ENCODE data around the gene WWOX. TPM values are rescaled to one million over a fixed set of nuclear protein-coding genes. Genes with fewer than 3 reads are reported as not detected.

WWOX gene
- total and polyA plus RNA-seq, 4 experiments from 2014 or later, result 10.4 to 23.1 (median 17.5) TPM

DNA sequence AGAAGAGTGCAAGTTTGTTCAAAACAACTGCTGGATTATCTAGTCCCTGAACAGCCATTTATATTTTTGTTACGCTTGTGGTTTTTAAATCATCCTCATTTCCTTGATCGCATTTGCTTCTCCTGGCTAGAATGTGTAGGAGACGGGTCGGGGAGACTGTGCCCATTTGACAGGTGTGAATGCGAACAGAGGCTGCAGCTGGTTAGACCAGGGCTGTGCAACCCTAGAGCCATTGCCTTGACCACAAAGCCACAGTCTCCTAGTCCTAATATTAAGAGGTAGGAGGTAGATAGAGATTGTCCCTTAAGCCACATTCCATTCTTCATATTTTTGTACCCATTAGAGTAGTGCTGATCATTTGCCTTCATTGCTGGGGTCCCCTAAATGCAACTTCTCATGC is 639.1 kb downstream of the WWOX start:
- no peaks in the 10 kb centered on the region for H3K9me3 ChIP-seq (ENCODE audit: control insufficient read depth in 1 of 2, low read length in 2 of 2)

GRCh38 chr16:78740269-78740668 is 640.8 kb downstream of the WWOX start:
- H3K27me3 ChIP-seq (ENCODE audit: insufficient read depth, low read length), result no peaks in the 10 kb centered on the region
- no peaks in the 10 kb centered on the region for H3K36me3 ChIP-seq (ENCODE audit: insufficient read depth, low read length)
- POLR2A ChIA-PET (ENCODE audit: partially characterized antibody), result no interaction called here
- no peaks in the 10 kb centered on the region for H3K27me3 Mint-ChIP-seq
- peaks cover 33% of the 10 kb centered on the region for H3K4me1 ChIP-seq (ENCODE audit: insufficient read depth, low read length)
- intact Hi-C loops (cut with micrococcal nuclease), result loop anchor here (5.0 to 10.0 kb wide), 3 partner anchors 33 to 865 kb away; partner anchors contain the start of gene MAF
- H3K9me3 ChIP-seq (ENCODE audit: control insufficient read depth in 1 of 2, low read length in 2 of 2), result no peaks in the 10 kb centered on the region
- CTCF ChIA-PET (ENCODE audit: partially characterized antibody), result no interaction called here
- H3K4me1 Mint-ChIP-seq, result peaks cover 23 to 45% (median 30%) of the 10 kb centered on the region in 4 donors
- no peak overlapping the region for H3K4me3 Mint-ChIP-seq
- peak overlapping the region in 4 of 7 donors; percentile 37 to 98 (median 67) for H3K27ac Mint-ChIP-seq
- no peaks in the 10 kb centered on the region for H3K9me3 Mint-ChIP-seq
- H3K36me3 Mint-ChIP-seq, result peaks cover 0 to 5% of the 10 kb centered on the region in 2 donors
- DNase-seq, result no peak
- H3K27ac ChIP-seq (ENCODE audit: low read depth, low read length), result no peak overlapping the region
- no peak overlapping the region for H3K4me3 ChIP-seq (ENCODE audit: low read length in 2 of 2)

More for the DNA sequence above, 639.1 kb downstream of the WWOX start:
- no peak overlapping the region for H3K4me3 Mint-ChIP-seq
- ChIA-PET CTCF (ENCODE audit: partially characterized antibody) (interaction anchor here (0.8 kb wide), 1 partner anchor 32 kb away, joined by 3 read pairs; no protein-coding TSS in a partner anchor), POLR2A (ENCODE audit: partially characterized antibody) (no interaction called here)
- no peaks in the 10 kb centered on the region for H3K27me3 Mint-ChIP-seq
- peaks cover 17 to 37% (median 22%) of the 10 kb centered on the region in 4 donors for H3K4me1 Mint-ChIP-seq
- peak overlapping the region in 2 of 7 donors; percentile 52 to 58 for H3K27ac Mint-ChIP-seq
- no peaks in the 10 kb centered on the region for H3K27me3 ChIP-seq (ENCODE audit: insufficient read depth, low read length)
- H3K36me3 ChIP-seq (ENCODE audit: insufficient read depth, low read length), result no peaks in the 10 kb centered on the region
- H3K9me3 Mint-ChIP-seq, result no peaks in the 10 kb centered on the region
- H3K4me1 ChIP-seq (ENCODE audit: insufficient read depth, low read length), result peaks cover 27% of the 10 kb centered on the region
- intact Hi-C loops (cut with micrococcal nuclease), result no loop called here
- no peak overlapping the region for H3K27ac ChIP-seq (ENCODE audit: low read depth, low read length)
- no peak for DNase-seq
- no peak overlapping the region for H3K4me3 ChIP-seq (ENCODE audit: low read length in 2 of 2)
- peaks cover 0 to 5% of the 10 kb centered on the region in 2 donors for H3K36me3 Mint-ChIP-seq

- H3K27ac Mint-ChIP-seq, result peak overlapping the region; percentile 93 to 99 (median 98)
- H3K9me3 Mint-ChIP-seq, result peaks cover 0 to 2% (median 0%) of the 10 kb centered on the region in 8 donors
- H3K27me3 Mint-ChIP-seq, result no peaks in the 10 kb centered on the region
- POLR2A ChIA-PET (ENCODE audit: partially characterized antibody), result interaction anchor here (0.6 to 1.8 kb wide), 9 partner anchors 8 to 858 kb away, joined by 3 to 12 read pairs (median 4); partner anchors contain the start of gene MAF
- H3K36me3 ChIP-seq (ENCODE audit: insufficient read depth, low read length), result no peaks in the 10 kb centered on the region
- no peaks in the 10 kb centered on the region for H3K36me3 Mint-ChIP-seq
- intact Hi-C loops (cut with micrococcal nuclease), result loop anchor here (1.0 to 10.0 kb wide), 5 partner anchors 24 to 862 kb away; partner anchors contain the start of gene MAF
- H3K4me1 ChIP-seq (ENCODE audit: insufficient read depth, low read length), result peaks cover 33% of the 10 kb centered on the region
- peak overlapping the region; percentile 64 to 82 for H3K4me3 ChIP-seq (ENCODE audit: low read length in 2 of 2)
- peaks cover 26 to 48% (median 30%) of the 10 kb centered on the region in 4 donors for H3K4me1 Mint-ChIP-seq
- H3K4me3 Mint-ChIP-seq, result peak overlapping the region; percentile 81 to 90 (median 88)
- peak overlapping the region; percentile 81 for H3K27ac ChIP-seq (ENCODE audit: low read depth, low read length)
- no peaks in the 10 kb centered on the region for H3K9me3 ChIP-seq (ENCODE audit: control insufficient read depth in 1 of 2, low read length in 2 of 2)
- no peaks in the 10 kb centered on the region for H3K27me3 ChIP-seq (ENCODE audit: insufficient read depth, low read length)
- CTCF ChIA-PET (ENCODE audit: partially characterized antibody), result interaction anchor here (0.8 to 1.0 kb wide), 2 partner anchors 29 to 37 kb away, joined by 3 read pairs; no protein-coding TSS in a partner anchor
- peak; percentile 73 to 91 (median 80) for DNase-seq
These were observed 643.2 kb downstream of the WWOX start for GRCh38 chr16:78742501-78743283.

DNA sequence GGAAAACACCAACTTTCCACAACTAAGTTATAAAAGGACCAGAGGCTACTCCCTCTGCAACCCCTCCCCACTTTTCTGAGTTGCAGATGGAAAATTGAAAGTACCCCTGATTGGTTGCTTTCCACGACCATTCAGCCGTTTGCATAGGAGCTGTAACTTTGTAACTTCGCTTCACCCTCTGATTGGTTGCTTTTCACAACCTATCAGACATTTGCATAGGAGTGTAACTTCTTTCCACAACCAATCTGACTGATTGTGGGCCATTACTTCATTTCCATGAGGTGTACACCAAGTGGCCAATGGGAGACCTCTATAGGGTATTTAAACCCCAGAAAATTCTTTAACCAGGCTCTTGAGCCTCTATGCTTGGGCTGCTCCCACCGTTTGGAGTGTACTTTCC is 644.1 kb downstream of the WWOX start:
- intact Hi-C loops (cut with micrococcal nuclease), result loop anchor here (2.0 to 10.0 kb wide), 4 partner anchors 25 to 861 kb away; partner anchors contain the start of gene MAF
- Mint-ChIP-seq H3K9me3 (peaks cover 0 to 2% (median 0%) of the 10 kb centered on the region in 8 donors), H3K27me3 (no peaks in the 10 kb centered on the region), H3K4me3 (peak overlapping the region; percentile 81 to 90 (median 88)), H3K27ac (peak overlapping the region; percentile 93 to 99 (median 98)), H3K36me3 (no peaks in the 10 kb centered on the region), H3K4me1 (peaks cover 28 to 57% (median 36%) of the 10 kb centered on the region in 4 donors)
- peak overlapping the region in 1 of 2 donors; percentile 64 for H3K4me3 ChIP-seq (ENCODE audit: low read length in 2 of 2)
- peak in 2 of 5 donors; percentile 8 to 13 for DNase-seq
- peak overlapping the region; percentile 81 for H3K27ac ChIP-seq (ENCODE audit: low read depth, low read length)
- peaks cover 38% of the 10 kb centered on the region for H3K4me1 ChIP-seq (ENCODE audit: insufficient read depth, low read length)
- no peaks in the 10 kb centered on the region for H3K27me3 ChIP-seq (ENCODE audit: insufficient read depth, low read length)
- H3K36me3 ChIP-seq (ENCODE audit: insufficient read depth, low read length), result no peaks in the 10 kb centered on the region
- POLR2A ChIA-PET (ENCODE audit: partially characterized antibody), result no interaction called here
- CTCF ChIA-PET (ENCODE audit: partially characterized antibody), result interaction anchor here (0.7 to 1.0 kb wide), 2 partner anchors 27 to 542 kb away, joined by 3 read pairs; no protein-coding TSS in a partner anchor
- H3K9me3 ChIP-seq (ENCODE audit: control insufficient read depth in 1 of 2, low read length in 2 of 2), result no peaks in the 10 kb centered on the region

DNA sequence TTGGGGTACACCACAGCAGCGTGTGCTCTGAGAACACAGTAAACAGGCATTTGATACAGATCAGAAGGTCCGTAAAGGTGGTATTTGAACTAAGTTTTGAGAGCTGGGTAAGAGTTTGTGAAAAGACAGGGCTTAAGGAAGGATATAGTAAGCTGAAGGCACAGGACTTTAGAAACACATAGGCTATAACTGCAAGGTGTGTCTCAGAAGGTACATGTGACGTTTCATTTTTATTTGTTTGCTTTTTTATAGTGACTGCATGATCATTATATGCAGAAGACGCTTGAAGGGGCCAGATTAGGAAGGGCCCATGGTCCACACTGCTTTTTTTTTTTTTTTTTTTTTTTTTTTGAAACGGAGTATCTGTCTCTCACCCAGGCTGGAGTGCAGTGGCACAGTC is 644.6 kb downstream of the WWOX start:
- CTCF ChIA-PET (ENCODE audit: partially characterized antibody), result interaction anchor here (0.7 to 1.0 kb wide), 2 partner anchors 26 to 542 kb away, joined by 3 read pairs; no protein-coding TSS in a partner anchor
- intact Hi-C loops (cut with micrococcal nuclease), result loop anchor here (5.0 to 10.0 kb wide), 3 partner anchors 37 to 861 kb away; partner anchors contain the start of gene MAF
- no peaks in the 10 kb centered on the region for H3K27me3 Mint-ChIP-seq

DNA sequence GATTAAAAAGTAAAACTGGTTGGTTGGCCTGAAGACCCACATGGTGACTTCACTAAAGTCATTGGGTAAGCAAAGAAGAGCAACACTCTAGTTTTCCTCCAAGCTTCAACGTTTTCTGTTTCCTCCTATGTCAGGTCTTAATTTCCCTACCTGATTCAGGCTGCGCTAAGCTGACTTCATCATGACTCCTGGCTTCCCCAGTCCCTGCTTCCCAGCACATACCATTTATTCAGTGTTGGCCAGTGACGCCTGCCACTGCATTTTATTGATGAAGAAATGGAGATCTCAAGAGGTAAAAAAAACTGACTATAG is 645.3 kb downstream of the WWOX start:
- intact Hi-C loops (cut with micrococcal nuclease), result loop anchor here (5.0 to 10.0 kb wide), 3 partner anchors 37 to 860 kb away; partner anchors contain the start of gene MAF
- H3K27ac Mint-ChIP-seq, result peak overlapping the region in 4 of 7 donors; percentile 33 to 98 (median 70)

More for the DNA sequence above, 644.6 kb downstream of the WWOX start:
- no peaks in the 10 kb centered on the region for H3K27me3 ChIP-seq (ENCODE audit: insufficient read depth, low read length)
- no peak overlapping the region for H3K27ac ChIP-seq (ENCODE audit: low read depth, low read length)
- H3K9me3 Mint-ChIP-seq, result peaks cover 0 to 2% (median 0%) of the 10 kb centered on the region in 8 donors
- H3K4me3 Mint-ChIP-seq, result peak overlapping the region in 5 of 8 donors; percentile 37 to 89 (median 47)
- no peaks in the 10 kb centered on the region for H3K9me3 ChIP-seq (ENCODE audit: control insufficient read depth in 1 of 2, low read length in 2 of 2)
- POLR2A ChIA-PET (ENCODE audit: partially characterized antibody), result no interaction called here
- no peak for DNase-seq
- peaks cover 44% of the 10 kb centered on the region for H3K4me1 ChIP-seq (ENCODE audit: insufficient read depth, low read length)
- H3K36me3 Mint-ChIP-seq, result no peaks in the 10 kb centered on the region
- no peaks in the 10 kb centered on the region for H3K36me3 ChIP-seq (ENCODE audit: insufficient read depth, low read length)
- H3K27ac Mint-ChIP-seq, result peak overlapping the region; percentile 69 to 99 (median 98)
- H3K4me3 ChIP-seq (ENCODE audit: low read length in 2 of 2), result no peak overlapping the region
- peaks cover 32 to 62% (median 40%) of the 10 kb centered on the region in 4 donors for H3K4me1 Mint-ChIP-seq

More for the DNA sequence above, 645.3 kb downstream of the WWOX start:
- peak overlapping the region in 1 of 8 donors; percentile 39 for H3K4me3 Mint-ChIP-seq
- DNase-seq, result no peak
- Histone ChIP-seq H3K4me3 (ENCODE audit: low read length in 2 of 2) (no peak overlapping the region), H3K27me3 (ENCODE audit: insufficient read depth, low read length) (no peaks in the 10 kb centered on the region), H3K4me1 (ENCODE audit: insufficient read depth, low read length) (peaks cover 50% of the 10 kb centered on the region), H3K36me3 (ENCODE audit: insufficient read depth, low read length) (no peaks in the 10 kb centered on the region), H3K9me3 (ENCODE audit: control insufficient read depth in 1 of 2, low read length in 2 of 2) (no peaks in the 10 kb centered on the region), H3K27ac (ENCODE audit: low read depth, low read length) (no peak overlapping the region)
- ChIA-PET POLR2A (ENCODE audit: partially characterized antibody) (no interaction called here), CTCF (ENCODE audit: partially characterized antibody) (no interaction called here)
- H3K9me3 Mint-ChIP-seq, result peaks cover 0 to 2% (median 0%) of the 10 kb centered on the region in 8 donors
- no peaks in the 10 kb centered on the region for H3K27me3 Mint-ChIP-seq
- H3K4me1 Mint-ChIP-seq, result peaks cover 37 to 69% (median 46%) of the 10 kb centered on the region in 4 donors
- H3K36me3 Mint-ChIP-seq, result no peaks in the 10 kb centered on the region
